ENCODE results near the gene TSKS.

- TF ChIP-seq CTCF (conservative IDR thresholded peaks at IDR 0.05; ENCODE audit: low read length) (no peak), EZH2phosphoT487 (IDR thresholded peaks at IDR 0.05; ENCODE audit: borderline replicate concordance) (no peak)
These were observed 37.7 kb upstream of the TSKS start for GRCh38 chr19:49800771-49801170.

All from Loucy (cell line).